AG10803 (cell line): ENCODE results near the gene TAS2R30.
"Not testable (repeated sequence)": the region's sequence is repeated elsewhere in the genome, so short reads cannot be mapped to it uniquely, and the experiment has no call there.

Source experiments
- DNase-seq: peaks from one replicate; pipeline ENCODE4 v3.0.0; 2010; ENCODE audit warnings: low read depth
- H3K4me3 ChIP-seq: 2 replicates; pipeline ENCODE4 v1.5.1; 2011; ENCODE audit warnings: mild to moderate bottlenecking, low read length, control low read depth
- CTCF ChIP-seq: conservative IDR thresholded peaks from 2 replicates; pipeline ENCODE4 v1.5.1; 2011; ENCODE audit warnings: mild to moderate bottlenecking, low read length, control low read depth, inconsistent platforms

TAS2R30 gene

GRCh38 chr12:11133816-11134215, 628 bp downstream of the TAS2R30 start:
- peak; percentile 26 for DNase-seq
- TF ChIP-seq CTCF: no peak
- no peak overlapping the region for H3K4me3 ChIP-seq

GRCh38 chr12:11133162-11133561, 1.3 kb downstream of the TAS2R30 start:
- no peak for TF ChIP-seq CTCF
- no peak overlapping the region for H3K4me3 ChIP-seq
- DNase-seq: no peak

- H3K4me3 ChIP-seq: no peak overlapping the region
- no peak for TF ChIP-seq CTCF
Observed at GRCh38 chr12:11130999-11131398, 3.4 kb downstream of the TAS2R30 start.

GRCh38 chr12:11130382-11130781, 4.1 kb downstream of the TAS2R30 start:
- no peak for TF ChIP-seq CTCF
- H3K4me3 ChIP-seq: no peak overlapping the region
- no peak for DNase-seq

More at GRCh38 chr12:11130999-11131398, 3.4 kb downstream of the TAS2R30 start:
- no peak for DNase-seq

- DNase-seq, H3K4me3 ChIP-seq: not testable (repeated sequence)
Observed at GRCh38 chr12:11114130-11114529, 20.3 kb downstream of the TAS2R30 start.

- not testable (repeated sequence) for H3K4me3 ChIP-seq, DNase-seq
Observed at GRCh38 chr12:11111213-11111612, 23.2 kb downstream of the TAS2R30 start.

GRCh38 chr12:11108862-11109261, 25.6 kb downstream of the TAS2R30 start:
- no peak for TF ChIP-seq CTCF
- no peak overlapping the region for H3K4me3 ChIP-seq
- DNase-seq: no peak

- H3K4me3 ChIP-seq: no peak overlapping the region
- no peak for TF ChIP-seq CTCF
- DNase-seq: no peak
Observed at GRCh38 chr12:11107719-11108118, 26.7 kb downstream of the TAS2R30 start.
